COLO829 (cell line): ENCODE measurements around the gene TSPYL2.

Experiments
- DNase-seq: peaks from one replicate; pipeline ENCODE4 v3.0.0; 2012; ENCODE audit warnings: low spot score

The TSPYL2 gene

GRCh38 chrX:53081925-53082772 lies at the start of gene TSPYL2:
Gene TSPYL2 (plus strand): TSS chrX:53082367. CDS start chrX:53082499, 132 bp downstream.
- DNase-seq: peak; percentile 86

DNA sequence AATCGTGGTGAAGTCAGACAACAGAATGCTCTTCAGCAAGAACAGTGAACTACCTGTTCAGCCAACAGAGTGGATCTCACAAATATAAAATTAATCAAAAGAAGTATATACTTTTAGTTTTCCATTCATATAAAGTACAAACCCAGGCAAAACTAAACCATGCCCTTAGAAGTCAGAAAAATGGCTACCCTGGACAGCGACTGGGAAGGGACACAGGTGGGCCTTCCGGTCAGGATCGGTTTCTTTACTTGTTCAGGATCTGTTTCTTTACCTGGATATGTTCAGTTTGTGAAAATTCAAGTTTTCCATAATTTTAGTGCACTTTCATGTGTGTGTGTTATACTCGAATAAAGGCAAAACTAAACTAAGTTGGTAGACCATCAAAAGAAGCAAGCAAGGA lies 46.0 kb upstream of the TSPYL2 start:
- no peak for DNase-seq

DNA sequence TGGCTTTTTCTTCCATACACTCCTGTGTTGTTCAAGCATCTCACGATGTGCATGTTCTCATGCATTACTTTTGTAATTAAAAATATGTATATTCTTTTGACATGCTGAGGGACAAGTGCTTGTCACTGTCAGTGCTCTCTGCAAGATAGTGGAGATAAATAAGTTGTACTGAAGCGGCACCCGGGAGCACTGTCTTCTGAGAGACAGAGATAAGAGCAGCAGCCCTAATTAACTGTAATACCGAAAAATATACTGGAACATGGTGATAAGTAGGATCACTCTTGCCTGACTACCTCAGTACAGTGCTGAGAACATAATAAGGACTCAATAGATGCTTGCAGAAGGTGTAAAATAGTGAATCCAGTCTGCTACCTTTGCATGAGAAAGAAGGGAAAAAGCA lies 42.9 kb upstream of the TSPYL2 start:
- no peak for DNase-seq

- no peak for DNase-seq
Measured at GRCh38 chrX:53044995-53045394, 37.2 kb upstream of the TSPYL2 start.

GRCh38 chrX:53047228-53047627 lies 34.9 kb upstream of the TSPYL2 start:
- no peak for DNase-seq

DNA sequence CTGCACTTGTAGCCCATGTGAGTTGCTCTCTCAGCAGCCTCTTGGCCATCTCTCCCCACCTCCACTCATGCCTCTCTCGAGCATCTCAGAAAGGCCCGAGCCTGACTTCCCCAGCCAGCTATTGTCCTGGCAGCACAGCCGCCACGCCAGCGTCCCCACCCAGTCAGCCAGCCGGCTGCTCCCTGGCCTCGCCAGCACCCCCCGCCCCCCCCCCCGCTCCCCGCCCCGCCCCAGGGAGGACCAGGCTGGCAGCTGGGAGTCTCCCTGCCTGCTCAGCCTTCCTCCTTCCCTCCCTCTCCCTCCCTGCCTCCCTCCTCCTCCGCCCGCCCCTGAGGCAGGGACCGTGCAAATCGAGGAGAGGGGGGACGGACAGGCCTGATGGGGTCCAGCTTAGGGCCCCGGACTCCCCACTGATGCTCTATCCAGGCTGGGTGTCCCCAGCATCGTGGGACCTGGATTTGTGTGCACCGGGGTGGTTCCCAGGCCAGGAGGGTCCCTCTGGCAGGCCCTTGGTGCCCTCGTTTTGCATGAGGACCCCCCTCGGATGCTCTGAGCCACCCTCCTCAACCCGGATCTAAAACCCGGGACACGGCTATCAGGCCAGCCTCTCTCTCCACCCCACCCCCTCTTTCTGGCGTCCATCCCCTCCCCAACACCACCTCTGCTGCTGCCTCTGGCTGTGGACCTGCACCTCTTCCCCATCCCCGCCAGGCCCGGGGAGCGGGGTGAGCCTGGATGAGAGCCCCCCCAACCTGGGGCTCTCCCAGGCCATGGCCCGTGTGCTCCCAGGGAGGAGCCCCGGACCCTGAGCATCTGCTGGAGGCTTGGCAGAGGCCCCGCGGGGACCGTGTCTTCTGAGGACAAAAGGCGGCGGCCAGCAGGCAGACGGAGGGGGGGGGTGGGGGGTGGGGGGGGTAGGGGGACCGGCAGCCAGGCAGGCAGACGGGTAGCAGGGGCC lies 33.7 kb upstream of the TSPYL2 start, which contains the start of gene GPR173:
GPR173 (plus strand) TSS at position 621 of the 958 bp plus-strand sequence. CDS start 27,833 bp downstream, outside the sequence.
- no peak for DNase-seq

GRCh38 chrX:53049127-53049517 lies 33.0 kb upstream of the TSPYL2 start:
- no peak for DNase-seq

GRCh38 chrX:53050841-53051240 lies 31.3 kb upstream of the TSPYL2 start:
- DNase-seq: no peak

DNA sequence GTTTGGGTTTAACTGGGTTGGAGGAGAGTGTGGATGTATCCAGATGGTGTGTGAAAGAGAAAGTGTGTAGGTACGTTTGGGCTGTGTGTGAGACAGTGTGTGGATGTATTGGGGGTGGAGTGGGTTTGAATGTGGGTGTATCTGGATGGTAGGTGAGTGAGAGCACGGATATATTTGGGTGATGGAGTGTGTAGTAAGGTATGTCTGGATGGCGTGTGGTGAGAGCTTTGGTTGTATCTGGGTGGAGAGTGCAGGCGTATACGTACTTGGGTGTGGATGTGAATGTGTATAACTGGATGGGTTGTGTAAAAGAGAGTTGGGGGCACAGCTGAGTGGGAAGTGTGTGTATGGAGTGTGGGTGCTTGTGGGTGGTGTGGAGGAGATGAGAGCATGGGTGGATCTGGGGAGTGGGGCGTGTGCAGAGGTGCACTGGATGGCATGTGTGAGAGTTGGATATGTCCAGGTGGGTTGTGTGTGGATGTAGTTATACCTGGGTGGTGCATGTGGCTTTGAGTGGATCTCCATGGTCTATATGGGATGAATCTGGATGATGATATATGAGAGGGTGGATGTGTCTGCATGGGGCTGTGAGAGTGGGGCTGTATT lies 26.8 kb upstream of the TSPYL2 start:
- DNase-seq: no peak

DNA sequence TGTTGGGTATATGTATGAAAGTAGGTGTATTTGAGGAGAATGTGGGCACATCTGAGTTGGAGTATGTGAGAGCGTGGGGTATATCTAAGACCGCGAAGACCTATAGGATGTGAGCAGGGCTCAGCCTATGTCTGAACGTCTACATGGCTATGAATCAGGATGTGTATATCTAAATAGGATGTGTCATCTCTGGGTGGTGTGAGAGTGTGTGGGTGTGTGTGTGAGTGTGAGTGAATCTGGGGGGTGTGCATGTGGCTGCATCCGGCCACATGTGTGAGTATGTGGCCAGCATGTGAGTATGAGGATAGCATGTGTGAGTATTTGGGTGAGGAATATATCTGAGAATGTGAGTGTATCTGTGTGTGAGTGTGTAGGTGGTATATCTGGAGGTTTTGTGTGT lies 25.9 kb upstream of the TSPYL2 start:
- no peak for DNase-seq

- DNase-seq: no peak
Measured at GRCh38 chrX:53065104-53065503, 17.1 kb upstream of the TSPYL2 start.

- DNase-seq: no peak
Measured at GRCh38 chrX:53071064-53071463, 11.1 kb upstream of the TSPYL2 start.

GRCh38 chrX:53071604-53072417 lies 10.4 kb upstream of the TSPYL2 start:
- peak; percentile 27 for DNase-seq

DNA sequence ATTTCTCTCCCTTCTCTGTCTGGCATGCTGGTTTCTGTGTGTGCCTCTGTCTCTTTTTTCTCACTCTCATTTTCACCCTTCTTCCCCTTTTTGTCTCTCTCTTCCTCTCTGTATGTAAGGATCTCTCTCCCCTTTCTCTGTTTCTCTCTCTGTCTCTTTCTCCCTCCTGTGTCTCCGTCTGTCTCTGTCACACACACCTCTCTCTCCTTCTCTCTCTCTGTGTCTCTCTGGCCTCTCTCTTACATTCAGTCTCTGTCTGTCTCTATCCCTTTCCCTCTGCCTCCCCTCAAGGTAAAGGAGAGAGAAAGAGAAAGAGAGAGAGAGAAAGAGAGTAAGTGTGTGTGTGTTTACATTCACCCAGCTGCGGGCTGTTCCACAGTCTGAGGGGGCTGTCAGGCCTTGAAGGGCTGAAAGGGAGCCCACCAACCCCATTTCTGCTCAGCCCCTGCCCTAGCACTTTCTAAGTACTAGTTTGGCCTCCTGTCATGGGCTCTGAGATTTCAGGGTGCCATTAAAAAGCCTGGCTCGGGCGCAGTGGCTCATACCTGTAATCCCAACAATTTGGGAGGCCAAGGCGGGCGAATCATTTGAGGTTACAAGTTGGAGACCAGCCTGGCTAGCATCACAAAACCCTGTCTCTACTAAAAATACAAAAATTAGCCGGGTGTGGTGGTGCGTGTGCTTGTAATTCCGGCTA lies 9.6 kb upstream of the TSPYL2 start:
- DNase-seq: no peak

DNA sequence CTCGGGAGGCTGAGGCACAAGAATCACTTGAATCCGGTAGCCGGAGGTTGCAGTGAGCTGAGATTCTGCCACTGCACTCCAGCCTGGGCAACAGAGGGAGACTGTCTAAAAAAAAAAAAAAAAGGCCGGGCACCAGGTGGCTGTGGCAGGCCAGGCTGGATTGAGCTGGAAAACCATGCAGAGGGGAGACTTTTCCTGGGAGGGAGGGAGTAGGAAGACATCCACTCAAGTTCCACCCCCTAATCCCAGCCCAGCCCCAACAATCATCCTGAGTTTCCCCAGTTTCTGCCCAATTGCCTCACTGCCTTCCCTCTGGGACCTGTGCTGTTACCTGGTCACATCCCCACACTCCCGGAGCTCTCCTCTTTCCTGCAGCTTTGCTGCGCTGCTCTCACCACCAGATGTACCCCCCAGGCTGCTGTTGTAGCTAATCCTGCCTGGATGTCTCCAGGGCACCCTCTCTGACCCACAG lies 9.0 kb upstream of the TSPYL2 start:
- DNase-seq: no peak

- DNase-seq: no peak
Measured at GRCh38 chrX:53075011-53075410, 7.2 kb upstream of the TSPYL2 start.

- no peak for DNase-seq
Measured at GRCh38 chrX:53076671-53077070, 5.5 kb upstream of the TSPYL2 start.

DNA sequence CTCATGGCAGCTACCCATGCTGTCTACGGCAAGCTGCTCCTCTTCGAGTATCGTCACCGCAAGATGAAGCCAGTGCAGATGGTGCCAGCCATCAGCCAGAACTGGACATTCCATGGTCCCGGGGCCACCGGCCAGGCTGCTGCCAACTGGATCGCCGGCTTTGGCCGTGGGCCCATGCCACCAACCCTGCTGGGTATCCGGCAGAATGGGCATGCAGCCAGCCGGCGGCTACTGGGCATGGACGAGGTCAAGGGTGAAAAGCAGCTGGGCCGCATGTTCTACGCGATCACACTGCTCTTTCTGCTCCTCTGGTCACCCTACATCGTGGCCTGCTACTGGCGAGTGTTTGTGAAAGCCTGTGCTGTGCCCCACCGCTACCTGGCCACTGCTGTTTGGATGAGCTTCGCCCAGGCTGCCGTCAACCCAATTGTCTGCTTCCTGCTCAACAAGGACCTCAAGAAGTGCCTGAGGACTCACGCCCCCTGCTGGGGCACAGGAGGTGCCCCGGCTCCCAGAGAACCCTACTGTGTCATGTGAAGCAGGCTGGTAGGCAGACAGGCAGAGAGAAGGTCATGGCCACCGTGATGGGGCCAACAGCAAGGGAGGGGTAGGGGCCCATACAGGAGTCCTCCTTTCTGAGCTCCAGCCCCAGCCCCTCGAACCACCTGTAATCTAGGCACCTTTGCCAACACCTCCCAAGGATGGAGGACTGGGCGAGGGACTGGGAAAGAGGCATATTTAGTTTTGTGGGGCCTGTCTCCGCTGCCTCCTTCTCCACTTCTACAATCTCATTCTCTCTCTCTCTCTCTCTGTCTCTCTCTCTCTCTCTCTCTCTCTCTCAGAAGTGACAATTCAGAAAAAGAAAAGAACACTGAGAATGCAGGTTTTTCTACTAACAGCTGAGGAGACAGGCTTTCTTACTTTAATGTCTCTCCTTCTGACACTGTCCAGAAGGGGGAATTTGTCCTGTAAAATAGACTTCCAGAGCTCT lies 4.7 kb upstream of the TSPYL2 start:
- no peak for DNase-seq

- no peak for DNase-seq
Measured at GRCh38 chrX:53078943-53079342, 3.2 kb upstream of the TSPYL2 start.
